Keratinocyte (primary cell): ENCODE results near the gene HYAL2. TPM values are rescaled to one million over a fixed set of nuclear protein-coding genes. Genes with fewer than 3 reads are reported as not detected.

Experiments
- DNase-seq: peaks from one replicate; pipeline ENCODE4 v3.0.0-alpha.2; 2011; ENCODE audit warnings: low read depth, missing footprints, low spot score
- FAIRE-seq: peaks from 2 replicates; lab custom pipeline; 2011; peaks lifted over from hg19 to GRCh38; lab: Jason Lieb, UNC
- H2AFZ ChIP-seq: 2 replicates; pipeline ENCODE4 v1.6.0; 2012; ENCODE audit warnings: low read length, control low read depth, inconsistent platforms; ENCODE audit not compliant: control insufficient read depth
- H3K27ac ChIP-seq: 2 replicates; pipeline ENCODE4 v1.5.1; 2011; ENCODE audit warnings: low read length; ENCODE audit not compliant: control insufficient read depth, insufficient read depth
- H3K27me3 ChIP-seq: 3 replicates; pipeline ENCODE4 v1.6.0; 2011; ENCODE audit warnings: low read length; ENCODE audit not compliant: control insufficient read depth, insufficient read depth; ENCODE audit errors: extremely low read depth
- H3K36me3 ChIP-seq, 2 experiments: 2 replicates in 1 of 2; 3 replicates in 1 of 2; pipeline ENCODE4 v1.5.1; 2011; ENCODE audit warnings: low read length in 2 of 2, mild to moderate bottlenecking in 1 of 2; ENCODE audit not compliant: control insufficient read depth in 2 of 2, insufficient read depth in 2 of 2; ENCODE audit errors: extremely low read depth in 1 of 2
- H3K4me1 ChIP-seq: 3 replicates; pipeline ENCODE4 v1.5.1; 2011; ENCODE audit warnings: low read length; ENCODE audit not compliant: control insufficient read depth, insufficient read depth; ENCODE audit errors: extremely low read depth
- H3K4me2 ChIP-seq: 3 replicates; pipeline ENCODE4 v1.6.0; 2011; ENCODE audit warnings: low read depth, low read length; ENCODE audit not compliant: control insufficient read depth, insufficient read depth; ENCODE audit errors: extremely low read depth
- H3K4me3 ChIP-seq, 3 experiments: fragments of 200-600 bp in 1 of 3; sonication (generic) in 1 of 3; 2 replicates in 2 of 3; 3 replicates in 1 of 3; pipeline ENCODE4 v1.5.1; 2011 to 2016; ENCODE audit warnings: low read length in 3 of 3, mild to moderate bottlenecking in 3 of 3, control low read depth in 2 of 3, inconsistent platforms in 1 of 3, low read depth in 1 of 3, mixed read lengths in 1 of 3, mixed run types in 1 of 3, moderate library complexity in 1 of 3; ENCODE audit not compliant: control insufficient read depth in 2 of 3, insufficient read depth in 2 of 3; ENCODE audit errors: extremely low read depth in 1 of 3
- H3K79me2 ChIP-seq: 2 replicates; pipeline ENCODE4 v1.6.0; 2012; ENCODE audit warnings: low read length; ENCODE audit not compliant: control insufficient read depth, insufficient read depth
- H3K9ac ChIP-seq: 3 replicates; pipeline ENCODE4 v1.6.0; 2011; ENCODE audit warnings: low read length; ENCODE audit not compliant: control insufficient read depth, insufficient read depth; ENCODE audit errors: extremely low read depth
- H3K9me1 ChIP-seq: 3 replicates; pipeline ENCODE4 v1.6.0; 2011; ENCODE audit warnings: low read length; ENCODE audit not compliant: control insufficient read depth, insufficient read depth; ENCODE audit errors: extremely low read depth
- H3K9me3 ChIP-seq: 2 replicates; pipeline ENCODE4 v1.5.1; 2012; ENCODE audit warnings: low read depth, low read length; ENCODE audit not compliant: control insufficient read depth
- H4K20me1 ChIP-seq: 3 replicates; pipeline ENCODE4 v1.6.0; 2011; ENCODE audit warnings: low read length; ENCODE audit not compliant: control insufficient read depth, insufficient read depth; ENCODE audit errors: extremely low read depth
- CTCF ChIP-seq, 3 experiments: IDR thresholded peaks in 1 of 3; conservative IDR thresholded peaks in 1 of 3; optimal IDR thresholded peaks in 1 of 3; 2 replicates in 2 of 3; 3 replicates in 1 of 3; pipeline versions ENCODE3 to v1.5.1; 2011; ENCODE audit warnings: low read length in 3 of 3, mild to moderate bottlenecking in 3 of 3, moderate library complexity in 2 of 3, control low read depth in 1 of 3, inconsistent platforms in 1 of 3; ENCODE audit not compliant: insufficient read depth in 2 of 3; ENCODE audit errors: extremely low read depth in 1 of 3
- EZH2 ChIP-seq: IDR thresholded peaks from one replicate; pipeline ENCODE4 v1.6.1; 2012; ENCODE audit warnings: inconsistent platforms, mild to moderate bottlenecking, low read length, moderate library complexity
- dilution Hi-C: fragments of 300-500 bp; cut with MboI; formaldehyde crosslinking; loops from one replicate; pipeline ENCODE4 v1.7.0; 2020; ENCODE audit warnings: low sequenced_read_pairs; ENCODE audit not compliant: extremely low pct_ligation_motif_present
- polyA plus RNA-seq, 5 experiments: library from polyadenylated mRNA; depleted of rRNA in 3 of 5; stranded (reverse) in 3 of 5; stranded (forward) in 1 of 5; unstranded in 1 of 5; fragments of >200 nt; gene quantifications; 1 replicate in 1 of 5; 2 replicates in 3 of 5; 3 replicates in 1 of 5; pipeline versions ENCODE4 v1.2.1 to v1.2.3, GENCODE V29; 2011 to 2012; ENCODE audit warnings: missing spikeins in 2 of 5, low read depth in 1 of 5, low replicate concordance in 1 of 5

The HYAL2 gene
- polyA plus RNA-seq, 1 donor (not counting 4 experiments of a cell fraction or from before 2014, with no cell fraction given), result 42.8 TPM

- no peak for TF ChIP-seq CTCF (optimal IDR thresholded peaks at IDR 0.05 in 1 of 3, IDR thresholded peaks at IDR 0.05 in 1 of 3, conservative IDR thresholded peaks at IDR 0.05 in 1 of 3; ENCODE audit: extremely low read depth in 1 of 3, insufficient read depth in 2 of 3, low read length in 3 of 3)
- TF ChIP-seq EZH2, result no peak
- no peak for FAIRE-seq
- peaks cover 12% of the 10 kb centered on the region for H3K4me1 ChIP-seq
- no peaks in the 10 kb centered on the region for H3K9me1 ChIP-seq
- DNase-seq, result no peak
- H3K27ac ChIP-seq, result no peak overlapping the region
- dilution Hi-C loops, result no loop called here
- H3K79me2 ChIP-seq, result no peaks in the 10 kb centered on the region
- H3K9ac ChIP-seq, result no peak overlapping the region
- H3K9me3 ChIP-seq, result no peaks in the 10 kb centered on the region
- H3K36me3 ChIP-seq, result no peaks in the 10 kb centered on the region
- peaks cover 4% of the 10 kb centered on the region for H3K27me3 ChIP-seq
- peak overlapping the region in 2 of 3 experiments; percentile 49 to 52 for H3K4me3 ChIP-seq
- H3K4me2 ChIP-seq, result peak overlapping the region; percentile 66
- H2AFZ ChIP-seq, result peak overlapping the region; percentile 65
- H4K20me1 ChIP-seq, result no peaks in the 10 kb centered on the region
Measured at GRCh38 chr3:50364573-50365079, 42.1 kb upstream of the HYAL2 start.

GRCh38 chr3:50359760-50360110, 37.2 kb upstream of the HYAL2 start:
- dilution Hi-C loops, result no loop called here
- Histone ChIP-seq H3K79me2 (peaks cover 44% of the 10 kb centered on the region), H3K9me1 (peaks cover 2% of the 10 kb centered on the region), H3K4me3 (peak overlapping the region in 1 of 3 experiments; percentile 78), H3K9ac (no peak overlapping the region), H3K27ac (no peak overlapping the region), H3K4me1 (peaks cover 28% of the 10 kb centered on the region), H2AFZ (peak overlapping the region; percentile 72), H3K36me3 (peaks cover 14 to 21% of the 10 kb centered on the region in 2 experiments), H4K20me1 (peaks cover 6% of the 10 kb centered on the region), H3K27me3 (no peaks in the 10 kb centered on the region), H3K9me3 (no peaks in the 10 kb centered on the region), H3K4me2 (peak overlapping the region; percentile 88)
- DNase-seq, result no peak
- TF ChIP-seq EZH2, result no peak
- no peak for TF ChIP-seq CTCF (optimal IDR thresholded peaks at IDR 0.05 in 1 of 3, IDR thresholded peaks at IDR 0.05 in 1 of 3, conservative IDR thresholded peaks at IDR 0.05 in 1 of 3; ENCODE audit: extremely low read depth in 1 of 3, insufficient read depth in 2 of 3, low read length in 3 of 3)
- peak; percentile 41 for FAIRE-seq
